BJ (cell line): Measurements from ENCODE around the gene RRAS. TPM values are rescaled to one million over a fixed set of nuclear protein-coding genes. Genes with fewer than 3 reads are reported as not detected.
A peak's percentile ranks its signal among the peaks of the same experiment; 100 is the strongest.

Experiments
- CTCF ChIA-PET: fragments of 350-600 bp; formaldehyde crosslinking; extraction: SDS; loops from one replicate; lab custom pipeline; 2021; ENCODE audit warnings: antibody characterized with exemption, inconsistent platforms; lab: Yijun Ruan, JAX
- POLR2A ChIA-PET: fragments of 300-600 bp; sonication (Branson Sonifier 250); formaldehyde crosslinking; extraction: SDS; loops from one replicate; lab custom pipeline; 2021; ENCODE audit warnings: antibody characterized with exemption; lab: Charles Lee
- DNase-seq: peaks from one replicate; pipeline ENCODE4 v3.0.0-alpha.2; 2011; ENCODE audit warnings: low read depth
- H3K27me3 ChIP-seq: 2 replicates; pipeline ENCODE4 v1.6.0; 2011; ENCODE audit warnings: low read length; ENCODE audit not compliant: control insufficient read depth, insufficient read depth
- H3K36me3 ChIP-seq: 2 replicates; pipeline ENCODE4 v1.5.1; 2011; ENCODE audit warnings: low read length; ENCODE audit not compliant: control insufficient read depth, insufficient read depth
- H3K4me3 ChIP-seq: 2 replicates; pipeline ENCODE4 v1.5.1; 2011; ENCODE audit warnings: low read depth, mild to moderate bottlenecking, control low read depth, low read length
- CTCF ChIP-seq: IDR thresholded peaks from 2 replicates; pipeline ENCODE4 v1.5.1; 2011; ENCODE audit warnings: low read depth, mild to moderate bottlenecking, control low read depth, inconsistent platforms, low read length, moderate library complexity; ENCODE audit not compliant: insufficient read depth
- polyA plus RNA-seq: library from polyadenylated mRNA; depleted of rRNA; stranded (reverse); fragments of >200 nt; gene quantifications from 2 replicates; pipeline ENCODE4 v1.2.3, GENCODE V29; 2011

The RRAS gene
- polyA plus RNA-seq, 1 experiment, result 186 TPM

- no peak overlapping the region for H3K4me3 ChIP-seq
- ChIA-PET CTCF (no interaction called here), POLR2A (no interaction called here)
- no peaks in the 10 kb centered on the region for H3K27me3 ChIP-seq
- no peak; the same call in 1 of the 2 replicates for TF ChIP-seq CTCF
- H3K36me3 ChIP-seq, result peaks cover 28% of the 10 kb centered on the region
- peak; percentile 77 for DNase-seq
Measured at GRCh38 chr19:49614096-49614833, 25.7 kb downstream of the RRAS start.

GRCh38 chr19:49613374-49613773 lies 26.6 kb downstream of the RRAS start:
- ChIA-PET POLR2A (no interaction called here), CTCF (no interaction called here)
- DNase-seq, result no peak
- Histone ChIP-seq H3K36me3 (peaks cover 29% of the 10 kb centered on the region), H3K4me3 (no peak overlapping the region), H3K27me3 (no peaks in the 10 kb centered on the region)
- TF ChIP-seq CTCF, result no peak

GRCh38 chr19:49609499-49610092 lies 30.3 kb downstream of the RRAS start:
- ChIA-PET CTCF (no interaction called here), POLR2A (no interaction called here)
- TF ChIP-seq CTCF, result no peak
- DNase-seq, result no peak
- Histone ChIP-seq H3K36me3 (peaks cover 19% of the 10 kb centered on the region), H3K4me3 (no peak overlapping the region), H3K27me3 (no peaks in the 10 kb centered on the region)

DNA sequence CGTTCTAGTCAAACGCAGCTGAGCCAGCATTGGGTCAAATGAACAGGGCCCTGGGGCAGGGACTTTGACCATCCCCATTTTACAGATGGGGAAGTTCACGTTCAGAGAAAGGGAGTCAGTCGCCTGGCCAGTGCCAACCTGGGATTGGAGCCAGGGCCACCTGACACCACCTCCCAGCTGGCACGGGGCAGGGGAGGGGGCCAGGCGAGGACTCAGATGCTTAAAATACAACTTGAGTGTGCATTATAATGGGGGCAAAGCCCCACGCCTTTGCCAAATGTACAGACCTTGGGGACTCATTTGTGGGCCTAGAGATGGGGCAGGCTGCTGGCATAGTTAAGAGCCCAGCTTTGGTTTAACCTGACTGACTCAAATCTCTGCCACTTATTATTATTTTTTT lies 34.3 kb downstream of the RRAS start:
- TF ChIP-seq CTCF, result no peak
- DNase-seq, result no peak
- H3K27me3 ChIP-seq, result no peaks in the 10 kb centered on the region
- POLR2A ChIA-PET, result no interaction called here
- H3K4me3 ChIP-seq, result no peak overlapping the region
- CTCF ChIA-PET, result no interaction called here
- H3K36me3 ChIP-seq, result peaks cover 27% of the 10 kb centered on the region

- POLR2A ChIA-PET, result no interaction called here
- TF ChIP-seq CTCF, result no peak
- CTCF ChIA-PET, result interaction anchor here (0.6 kb wide), 1 partner anchor 21 kb away, joined by 3 read pairs; no protein-coding TSS in a partner anchor
- H3K4me3 ChIP-seq, result no peak overlapping the region
- no peak for DNase-seq
- H3K27me3 ChIP-seq, result no peaks in the 10 kb centered on the region
- H3K36me3 ChIP-seq, result peaks cover 21% of the 10 kb centered on the region
Measured at GRCh38 chr19:49602806-49603205, 37.1 kb downstream of the RRAS start.
